Type B pancreatic cell (in vitro differentiated cells): ENCODE measurements around the gene ZNF292. TPM values are rescaled to one million over a fixed set of nuclear protein-coding genes. Genes with fewer than 3 reads are reported as not detected.

ENCODE experiments used
- DNase-seq: peaks from one replicate; pipeline ENCODE4 v3.0.0; 2021; ENCODE audit warnings: mixed read lengths; ENCODE audit not compliant: unreplicated experiment; ENCODE audit errors: extremely low spot score
- H3K27ac Mint-ChIP-seq: 2 replicates; pipeline ENCODE4 v1.8.0; 2021; ENCODE audit warnings: mild to moderate bottlenecking, mixed read lengths
- H3K27me3 Mint-ChIP-seq: 2 replicates; pipeline ENCODE4 v1.8.0; 2021; ENCODE audit warnings: mixed read lengths
- H3K36me3 Mint-ChIP-seq: 2 replicates; pipeline ENCODE4 v1.8.0; 2021; ENCODE audit warnings: mixed read lengths
- H3K4me1 Mint-ChIP-seq: one replicate; pipeline ENCODE4 v1.8.0; 2021; ENCODE audit warnings: mixed read lengths; ENCODE audit not compliant: unreplicated experiment
- H3K4me3 Mint-ChIP-seq: 2 replicates; pipeline ENCODE4 v1.8.0; 2021; ENCODE audit warnings: mild to moderate bottlenecking, mixed read lengths
- H3K9me3 Mint-ChIP-seq: 2 replicates; pipeline ENCODE4 v1.8.0; 2021; ENCODE audit warnings: mixed read lengths
- CTCF ChIP-seq: fragments of 200-600 bp; sonication (generic); conservative IDR thresholded peaks from 2 replicates; pipeline ENCODE4 v1.5.0; 2021; ENCODE audit warnings: antibody characterized with exemption, mild to moderate bottlenecking
- total RNA-seq: library from RNA; stranded (reverse); gene quantifications from 2 replicates; pipeline ENCODE4 v1.2.1, GENCODE V29; 2021; ENCODE audit warnings: low replicate concordance

ZNF292 gene
- total RNA-seq, 1 donor from 2014 or later: 61.1 TPM

GRCh38 chr6:87257975-87258374 is 102.6 kb downstream of the ZNF292 start:
- peaks cover 63% of the 10 kb centered on the region for H3K36me3 Mint-ChIP-seq
- H3K9me3 Mint-ChIP-seq: peaks cover 7% of the 10 kb centered on the region
- H3K27me3 Mint-ChIP-seq: no peaks in the 10 kb centered on the region
- TF ChIP-seq CTCF: no peak
- no peaks in the 10 kb centered on the region for H3K4me1 Mint-ChIP-seq
- H3K27ac Mint-ChIP-seq: no peak overlapping the region
- DNase-seq: no peak
- no peak overlapping the region for H3K4me3 Mint-ChIP-seq

DNA sequence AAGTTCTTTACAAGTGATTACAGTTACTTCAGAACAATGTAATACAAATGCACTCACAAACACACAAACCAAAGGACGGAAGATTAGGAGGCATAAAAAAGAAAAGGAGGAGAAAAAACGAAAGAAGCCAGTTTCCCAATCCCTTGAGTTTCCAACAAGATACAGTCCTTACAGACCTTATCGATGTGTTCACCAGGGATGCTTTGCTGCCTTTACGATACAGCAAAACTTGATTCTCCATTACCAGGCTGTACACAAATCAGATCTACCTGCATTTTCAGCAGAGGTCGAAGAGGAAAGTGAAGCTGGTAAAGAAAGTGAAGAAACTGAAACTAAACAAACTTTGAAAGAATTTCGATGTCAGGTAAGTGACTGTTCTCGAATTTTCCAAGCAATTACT is 104.4 kb downstream of the ZNF292 start:
- H3K36me3 Mint-ChIP-seq: peaks cover 55% of the 10 kb centered on the region
- peaks cover 4% of the 10 kb centered on the region for H3K9me3 Mint-ChIP-seq
- no peak overlapping the region for H3K4me3 Mint-ChIP-seq
- H3K27me3 Mint-ChIP-seq: no peaks in the 10 kb centered on the region
- TF ChIP-seq CTCF: no peak
- H3K4me1 Mint-ChIP-seq: no peaks in the 10 kb centered on the region
- no peak overlapping the region for H3K27ac Mint-ChIP-seq
- DNase-seq: no peak

- Mint-ChIP-seq H3K27me3 (no peaks in the 10 kb centered on the region), H3K36me3 (peaks cover 40% of the 10 kb centered on the region), H3K4me1 (no peaks in the 10 kb centered on the region), H3K4me3 (no peak overlapping the region), H3K27ac (no peak overlapping the region), H3K9me3 (no peaks in the 10 kb centered on the region)
- no peak for TF ChIP-seq CTCF
- no peak for DNase-seq
These were observed 106.2 kb downstream of the ZNF292 start for GRCh38 chr6:87261534-87261933.

DNA sequence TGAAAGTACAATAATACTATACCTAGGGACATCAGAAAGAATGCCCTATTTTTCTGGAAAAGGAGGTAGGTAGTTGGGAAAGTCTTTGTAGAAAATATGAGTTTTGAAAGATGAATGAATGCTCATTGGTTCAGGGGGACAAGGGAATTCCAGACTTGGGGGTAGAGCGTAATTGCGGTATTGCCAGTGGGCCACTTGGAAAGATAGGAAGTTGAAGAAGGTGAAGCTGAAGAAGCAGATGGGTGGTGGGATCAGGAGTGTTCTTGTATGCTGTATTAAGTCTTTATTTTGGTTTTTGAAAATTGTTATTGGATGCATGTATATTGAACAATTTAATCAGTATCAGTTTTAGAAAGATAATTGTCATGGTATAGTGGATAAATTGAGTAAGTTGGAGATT is 109.1 kb downstream of the ZNF292 start:
- no peak for DNase-seq
- peaks cover 6% of the 10 kb centered on the region for H3K9me3 Mint-ChIP-seq
- H3K36me3 Mint-ChIP-seq: peaks cover 17% of the 10 kb centered on the region
- no peak for TF ChIP-seq CTCF
- no peaks in the 10 kb centered on the region for H3K4me1 Mint-ChIP-seq
- no peaks in the 10 kb centered on the region for H3K27me3 Mint-ChIP-seq
- no peak overlapping the region for H3K27ac Mint-ChIP-seq
- H3K4me3 Mint-ChIP-seq: no peak overlapping the region

- Mint-ChIP-seq H3K9me3 (no peaks in the 10 kb centered on the region), H3K27ac (no peak overlapping the region), H3K36me3 (no peaks in the 10 kb centered on the region), H3K4me3 (no peak overlapping the region), H3K4me1 (no peaks in the 10 kb centered on the region), H3K27me3 (no peaks in the 10 kb centered on the region)
- TF ChIP-seq CTCF: no peak
- no peak for DNase-seq
These were observed 119.4 kb downstream of the ZNF292 start for GRCh38 chr6:87274660-87275274.

DNA sequence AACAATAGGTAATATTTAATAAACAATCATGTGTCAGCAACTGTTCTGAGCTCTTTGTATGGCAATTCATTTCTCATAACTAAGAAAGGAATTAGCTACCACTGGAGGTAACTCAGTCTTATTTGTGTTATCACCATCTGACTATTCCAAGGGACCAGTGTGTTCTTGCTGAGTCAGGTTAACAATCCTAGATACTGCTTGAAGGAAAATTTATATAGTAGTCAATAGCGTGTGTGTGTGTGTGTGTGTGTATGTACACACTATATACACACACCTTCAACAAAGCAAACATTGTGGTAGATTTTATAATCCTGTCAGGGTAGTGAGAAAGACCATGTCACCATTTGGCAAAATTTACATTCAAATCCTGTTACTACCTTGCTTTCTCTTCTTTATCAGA is 121.3 kb downstream of the ZNF292 start:
- H3K4me3 Mint-ChIP-seq: no peak overlapping the region
- no peaks in the 10 kb centered on the region for H3K36me3 Mint-ChIP-seq
- DNase-seq: no peak
- H3K4me1 Mint-ChIP-seq: no peaks in the 10 kb centered on the region
- H3K27me3 Mint-ChIP-seq: no peaks in the 10 kb centered on the region
- H3K9me3 Mint-ChIP-seq: no peaks in the 10 kb centered on the region
- TF ChIP-seq CTCF: no peak
- H3K27ac Mint-ChIP-seq: no peak overlapping the region
